ENCODE measurements around the gene TBC1D30. TPM values are rescaled to one million over a fixed set of nuclear protein-coding genes. Genes with fewer than 3 reads are reported as not detected.

Gene TBC1D30
- total RNA-seq, 4 donors from 2014 or later = 0.49 to 3.9 (median 3.1) TPM

GRCh38 chr12:64864319-64864718 lies 39.9 kb downstream of the TBC1D30 start:
- Histone ChIP-seq H3K9me3 (no peaks in the 10 kb centered on the region), H3K27ac (no peak overlapping the region), H3K4me3 (no peak overlapping the region), H3K4me1 (no peaks in the 10 kb centered on the region), H3K36me3 (no peaks in the 10 kb centered on the region), H3K27me3 (no peaks in the 10 kb centered on the region)
- 50% methylated on average over 5 of the region's 5 CpGs for WGBS
- no peak for DNase-seq (ENCODE audit: low spot score in 2 of 2)
- TF ChIP-seq EP300 (IDR thresholded peaks at IDR 0.05) (no peak), POLR2A (IDR thresholded peaks at IDR 0.05) (no peak), CTCF (IDR thresholded peaks at IDR 0.05) (no peak), POLR2AphosphoS5 (IDR thresholded peaks at IDR 0.05) (no peak)

GRCh38 chr12:64875186-64875585 lies 50.7 kb downstream of the TBC1D30 start:
- Histone ChIP-seq H3K4me3 (no peak overlapping the region), H3K27me3 (peaks cover 2% of the 10 kb centered on the region), H3K36me3 (no peaks in the 10 kb centered on the region), H3K27ac (no peak overlapping the region), H3K4me1 (no peaks in the 10 kb centered on the region), H3K9me3 (no peaks in the 10 kb centered on the region)
- no peak for TF ChIP-seq EP300 (IDR thresholded peaks at IDR 0.05)
- TF ChIP-seq POLR2AphosphoS5 (IDR thresholded peaks at IDR 0.05) = no peak
- TF ChIP-seq POLR2A (IDR thresholded peaks at IDR 0.05) = no peak
- TF ChIP-seq CTCF (IDR thresholded peaks at IDR 0.05) = no peak
- no peak for DNase-seq (ENCODE audit: low spot score in 2 of 2)
- 86% methylated on average over 17 of the region's 17 CpGs for WGBS

GRCh38 chr12:64876388-64877071 lies 52.1 kb downstream of the TBC1D30 start:
- Histone ChIP-seq H3K27ac (no peak overlapping the region), H3K4me1 (no peaks in the 10 kb centered on the region), H3K9me3 (no peaks in the 10 kb centered on the region), H3K36me3 (no peaks in the 10 kb centered on the region), H3K4me3 (no peak overlapping the region), H3K27me3 (peaks cover 2% of the 10 kb centered on the region)
- DNase-seq (ENCODE audit: low spot score in 2 of 2) = no peak
- TF ChIP-seq POLR2AphosphoS5 (IDR thresholded peaks at IDR 0.05) = no peak
- TF ChIP-seq CTCF (IDR thresholded peaks at IDR 0.05) = no peak
- no peak for TF ChIP-seq POLR2A (IDR thresholded peaks at IDR 0.05)
- TF ChIP-seq EP300 (IDR thresholded peaks at IDR 0.05) = no peak
- WGBS = 94% methylated on average over 12 of the region's 12 CpGs

- DNase-seq (ENCODE audit: low spot score in 2 of 2) = no peak
- WGBS = 77% methylated on average over 3 of the region's 3 CpGs
- no peak overlapping the region for H3K27ac ChIP-seq
- no peak overlapping the region for H3K4me3 ChIP-seq
- TF ChIP-seq CTCF (IDR thresholded peaks at IDR 0.05) = no peak
- TF ChIP-seq POLR2AphosphoS5 (IDR thresholded peaks at IDR 0.05) = no peak
- H3K36me3 ChIP-seq = no peaks in the 10 kb centered on the region
- H3K4me1 ChIP-seq = no peaks in the 10 kb centered on the region
- no peaks in the 10 kb centered on the region for H3K9me3 ChIP-seq
- H3K27me3 ChIP-seq = peaks cover 2% of the 10 kb centered on the region
These were observed 53.0 kb downstream of the TBC1D30 start for GRCh38 chr12:64877363-64878004.

- TF ChIP-seq POLR2AphosphoS5 (IDR thresholded peaks at IDR 0.05) (no peak), POLR2A (IDR thresholded peaks at IDR 0.05) (no peak), CTCF (IDR thresholded peaks at IDR 0.05) (no peak), EP300 (IDR thresholded peaks at IDR 0.05) (no peak)
- no peak for DNase-seq (ENCODE audit: low spot score in 2 of 2)
- H3K27ac ChIP-seq = no peak overlapping the region
- no peaks in the 10 kb centered on the region for H3K9me3 ChIP-seq
- no peak overlapping the region for H3K4me3 ChIP-seq
- no peaks in the 10 kb centered on the region for H3K27me3 ChIP-seq
- no peaks in the 10 kb centered on the region for H3K36me3 ChIP-seq
- H3K4me1 ChIP-seq = no peaks in the 10 kb centered on the region
- WGBS = 94% methylated on average over 3 of the region's 3 CpGs
These were observed 58.2 kb downstream of the TBC1D30 start for GRCh38 chr12:64882687-64883086.

All from suprapubic skin (tissue), 4 donors.